ENCODE results near the gene ABHD4. TPM values are rescaled to one million over a fixed set of nuclear protein-coding genes. Genes with fewer than 3 reads are reported as not detected.

Gene ABHD4
- total RNA-seq, 5 donors from 2014 or later (not counting 1 experiment from before 2014, with no cell fraction given), result 10.1 to 20.9 (median 17.3) TPM

DNA sequence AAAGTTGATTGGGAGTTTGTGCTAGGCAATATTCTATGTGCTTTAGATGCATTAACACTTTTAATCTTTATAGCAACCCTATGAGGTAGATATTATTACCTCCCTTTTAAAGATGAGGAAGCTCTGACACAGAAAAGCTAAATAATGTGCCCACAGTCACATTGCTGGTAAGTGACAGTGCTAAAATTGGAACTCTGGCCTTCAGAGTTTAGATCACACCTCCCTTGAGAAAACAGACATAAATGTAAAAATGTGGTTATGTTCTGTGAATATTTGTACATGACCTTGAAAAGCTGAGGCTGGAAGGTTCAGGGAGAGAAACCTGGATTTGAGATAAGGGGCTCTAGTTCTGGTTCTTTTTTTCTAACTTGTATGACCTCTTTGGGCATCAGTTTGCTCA is 1.9 kb downstream of the ABHD4 start:
- ChIA-PET CTCF (interaction anchor here (0.5 to 2.0 kb wide), 4 partner anchors 10 to 733 kb away, joined by 3 to 11 read pairs (median 6); partner anchors contain the start of gene OXA1L (in 1 of the 2)), POLR2A (interaction anchor here (0.5 to 4.9 kb wide), 3 partner anchors 11 to 29 kb away, joined by 3 to 39 read pairs (median 4); partner anchors contain the start of gene DAD1 (in 1 of the 2))
- H3K4me3 Mint-ChIP-seq, result peak overlapping the region in 2 of 3 donors; percentile 96 to 99
- DNase-seq (no peak), ATAC-seq (replicated peaks in 1 of 4) (no peak)
- peaks cover 0 to 1% of the 10 kb centered on the region in 2 donors for H3K27me3 Mint-ChIP-seq
- H3K36me3 Mint-ChIP-seq, result peaks cover 37% of the 10 kb centered on the region
- H3K36me3 ChIP-seq (ENCODE audit: control insufficient read depth in 2 of 2, extremely low read depth in 1 of 2, insufficient read depth in 1 of 2, low read length in 1 of 2), result peaks cover 8 to 31% of the 10 kb centered on the region in 2 donors
- no peak overlapping the region for H3K27ac Mint-ChIP-seq
- H3K4me3 ChIP-seq (ENCODE audit: control insufficient read depth in 1 of 2, extremely low read depth in 1 of 2, low read length in 1 of 2), result no peak overlapping the region
- H3K9me3 Mint-ChIP-seq, result no peaks in the 10 kb centered on the region
- H3K27me3 ChIP-seq (replicated peaks in 1 of 2; ENCODE audit: control insufficient read depth in 2 of 2, extremely low read depth in 1 of 2, insufficient read depth in 2 of 2, low read length in 1 of 2), result peaks cover 0 to 5% of the 10 kb centered on the region in 2 experiments
- H3K4me1 Mint-ChIP-seq, result peaks cover 32 to 38% (median 37%) of the 10 kb centered on the region in 3 donors
- H3K9me3 ChIP-seq, result no peaks in the 10 kb centered on the region
- H3K27ac ChIP-seq (ENCODE audit: low read length), result no peak overlapping the region
- peaks cover 3 to 17% of the 10 kb centered on the region in 2 experiments for H3K4me1 ChIP-seq (ENCODE audit: control insufficient read depth in 1 of 2, extremely low read depth in 1 of 2, insufficient read depth in 2 of 2, low read length in 2 of 2)

GRCh38 chr14:22601456-22601855 is 3.4 kb downstream of the ABHD4 start:
- H3K4me3 ChIP-seq (ENCODE audit: control insufficient read depth in 1 of 2, extremely low read depth in 1 of 2, low read length in 1 of 2), result no peak overlapping the region
- no peak for DNase-seq
- H3K4me1 ChIP-seq (ENCODE audit: control insufficient read depth in 1 of 2, extremely low read depth in 1 of 2, insufficient read depth in 2 of 2, low read length in 2 of 2), result peaks cover 3 to 17% of the 10 kb centered on the region in 2 experiments
- WGBS (ENCODE audit: insufficient coverage), result 100% methylated on average over 1 of the region's 2 CpGs
- peaks cover 32 to 38% (median 37%) of the 10 kb centered on the region in 3 donors for H3K4me1 Mint-ChIP-seq
- no peak overlapping the region for H3K27ac ChIP-seq (ENCODE audit: low read length)
- peaks cover 8 to 44% of the 10 kb centered on the region in 2 donors for H3K36me3 ChIP-seq (ENCODE audit: control insufficient read depth in 2 of 2, extremely low read depth in 1 of 2, insufficient read depth in 1 of 2, low read length in 1 of 2)
- no peak overlapping the region for H3K4me3 Mint-ChIP-seq
- ATAC-seq (replicated peaks in 1 of 4), result no peak
- peaks cover 51% of the 10 kb centered on the region for H3K36me3 Mint-ChIP-seq
- CTCF ChIA-PET, result interaction anchor here (0.8 to 1.5 kb wide), 4 partner anchors 12 to 45 kb away, joined by 3 to 11 read pairs (median 4); partner anchors contain the start of gene DAD1 (in 2 of the 2)
- H3K27me3 Mint-ChIP-seq, result no peaks in the 10 kb centered on the region
- peaks cover 0 to 5% of the 10 kb centered on the region in 2 experiments for H3K27me3 ChIP-seq (replicated peaks in 1 of 2; ENCODE audit: control insufficient read depth in 2 of 2, extremely low read depth in 1 of 2, insufficient read depth in 2 of 2, low read length in 1 of 2)
- H3K27ac Mint-ChIP-seq, result no peak overlapping the region
- H3K9me3 Mint-ChIP-seq, result no peaks in the 10 kb centered on the region
- no peaks in the 10 kb centered on the region for H3K9me3 ChIP-seq
- POLR2A ChIA-PET, result interaction anchor here in 1 of 2 donors (0.6 to 4.9 kb wide), 2 partner anchors 13 to 287 kb away, joined by 10 to 39 read pairs; partner anchors contain the start of gene DAD1

GRCh38 chr14:22601996-22602395 is 3.9 kb downstream of the ABHD4 start:
- WGBS (ENCODE audit: insufficient coverage), result 80% methylated on average over 5 of the region's 5 CpGs
- Histone ChIP-seq H3K4me1 (ENCODE audit: control insufficient read depth in 1 of 2, extremely low read depth in 1 of 2, insufficient read depth in 2 of 2, low read length in 2 of 2) (peaks cover 3 to 17% of the 10 kb centered on the region in 2 experiments), H3K9me3 (no peaks in the 10 kb centered on the region), H3K36me3 (ENCODE audit: control insufficient read depth in 2 of 2, extremely low read depth in 1 of 2, insufficient read depth in 1 of 2, low read length in 1 of 2) (peaks cover 8 to 48% of the 10 kb centered on the region in 2 donors), H3K4me3 (ENCODE audit: control insufficient read depth in 1 of 2, extremely low read depth in 1 of 2, low read length in 1 of 2) (no peak overlapping the region), H3K27me3 (replicated peaks in 1 of 2; ENCODE audit: control insufficient read depth in 2 of 2, extremely low read depth in 1 of 2, insufficient read depth in 2 of 2, low read length in 1 of 2) (peaks cover 0 to 4% of the 10 kb centered on the region in 2 experiments), H3K27ac (ENCODE audit: low read length) (no peak overlapping the region)
- ATAC-seq (replicated peaks in 1 of 4) (no peak), DNase-seq (no peak)
- Mint-ChIP-seq H3K27ac (no peak overlapping the region), H3K36me3 (peaks cover 54% of the 10 kb centered on the region), H3K4me1 (peaks cover 32 to 38% (median 37%) of the 10 kb centered on the region in 3 donors), H3K4me3 (no peak overlapping the region), H3K27me3 (no peaks in the 10 kb centered on the region), H3K9me3 (no peaks in the 10 kb centered on the region)
- POLR2A ChIA-PET, result interaction anchor here in 1 of 2 donors (1.0 kb wide), 1 partner anchor 9 kb away, joined by 3 read pairs; no protein-coding TSS in a partner anchor
- CTCF ChIA-PET, result interaction anchor here (0.8 to 1.2 kb wide), 3 partner anchors 12 to 45 kb away, joined by 3 to 4 read pairs (median 3); partner anchors contain the start of gene DAD1 (in 2 of the 2)

DNA sequence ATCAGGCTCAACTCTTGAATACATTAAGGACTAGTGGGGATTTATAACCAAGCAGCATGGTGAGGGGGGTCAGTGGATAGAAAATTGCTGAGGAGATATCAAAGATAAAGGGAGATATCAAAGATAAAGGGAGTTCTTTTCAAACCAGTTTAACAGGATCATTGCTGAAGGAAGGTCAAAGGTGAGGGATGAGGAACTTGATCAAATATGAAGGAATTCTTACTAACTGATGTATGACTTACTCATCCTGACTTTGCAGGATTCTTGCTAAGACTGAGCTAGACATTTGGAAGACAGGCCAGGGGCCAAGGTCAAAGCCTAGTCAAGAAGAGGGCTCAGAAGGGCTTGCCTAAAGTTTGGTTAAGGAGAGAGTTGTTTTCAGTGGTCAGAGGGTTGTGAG is 4.8 kb downstream of the ABHD4 start:
- ChIA-PET POLR2A (interaction anchor here (0.6 to 1.0 kb wide), 2 partner anchors 10 to 655 kb away, joined by 3 read pairs; no protein-coding TSS in a partner anchor), CTCF (no interaction called here)
- H3K4me1 Mint-ChIP-seq, result peaks cover 26 to 33% (median 31%) of the 10 kb centered on the region in 3 donors
- no peak overlapping the region for H3K27ac Mint-ChIP-seq
- Histone ChIP-seq H3K9me3 (no peaks in the 10 kb centered on the region), H3K27me3 (replicated peaks in 1 of 2; ENCODE audit: control insufficient read depth in 2 of 2, extremely low read depth in 1 of 2, insufficient read depth in 2 of 2, low read length in 1 of 2) (no peaks in the 10 kb centered on the region), H3K36me3 (ENCODE audit: control insufficient read depth in 2 of 2, extremely low read depth in 1 of 2, insufficient read depth in 1 of 2, low read length in 1 of 2) (peaks cover 8 to 57% of the 10 kb centered on the region in 2 donors), H3K4me3 (ENCODE audit: control insufficient read depth in 1 of 2, extremely low read depth in 1 of 2, low read length in 1 of 2) (no peak overlapping the region), H3K27ac (ENCODE audit: low read length) (no peak overlapping the region), H3K4me1 (ENCODE audit: control insufficient read depth in 1 of 2, extremely low read depth in 1 of 2, insufficient read depth in 2 of 2, low read length in 2 of 2) (peaks cover under 1 to 14% of the 10 kb centered on the region in 2 experiments)
- H3K36me3 Mint-ChIP-seq, result peaks cover 62% of the 10 kb centered on the region
- no peaks in the 10 kb centered on the region for H3K9me3 Mint-ChIP-seq
- no peak overlapping the region for H3K4me3 Mint-ChIP-seq
- no peak for ATAC-seq (replicated peaks in 1 of 4)
- H3K27me3 Mint-ChIP-seq, result no peaks in the 10 kb centered on the region
- DNase-seq, result no peak

- Histone ChIP-seq H3K36me3 (ENCODE audit: control insufficient read depth in 2 of 2, extremely low read depth in 1 of 2, insufficient read depth in 1 of 2, low read length in 1 of 2) (peaks cover 8 to 78% of the 10 kb centered on the region in 2 donors), H3K4me3 (ENCODE audit: control insufficient read depth in 1 of 2, extremely low read depth in 1 of 2, low read length in 1 of 2) (no peak overlapping the region), H3K9me3 (no peaks in the 10 kb centered on the region), H3K27ac (ENCODE audit: low read length) (no peak overlapping the region), H3K4me1 (ENCODE audit: control insufficient read depth in 1 of 2, extremely low read depth in 1 of 2, insufficient read depth in 2 of 2, low read length in 2 of 2) (peaks cover 0 to 2% of the 10 kb centered on the region in 2 experiments), H3K27me3 (replicated peaks in 1 of 2; ENCODE audit: control insufficient read depth in 2 of 2, extremely low read depth in 1 of 2, insufficient read depth in 2 of 2, low read length in 1 of 2) (no peaks in the 10 kb centered on the region)
- H3K27me3 Mint-ChIP-seq, result no peaks in the 10 kb centered on the region
- H3K4me3 Mint-ChIP-seq, result no peak overlapping the region
- POLR2A ChIA-PET, result no interaction called here
- WGBS (ENCODE audit: insufficient coverage), result 93% methylated on average over 2 of the region's 6 CpGs
- no peak overlapping the region for H3K27ac Mint-ChIP-seq
- no peak for DNase-seq
- CTCF ChIA-PET, result no interaction called here
- H3K9me3 Mint-ChIP-seq, result no peaks in the 10 kb centered on the region
- ATAC-seq (replicated peaks in 1 of 4), result no peak
- peaks cover 82% of the 10 kb centered on the region for H3K36me3 Mint-ChIP-seq
- H3K4me1 Mint-ChIP-seq, result peaks cover 3 to 14% (median 6%) of the 10 kb centered on the region in 3 donors
Observed at GRCh38 chr14:22606380-22606779, 8.3 kb downstream of the ABHD4 start.

DNA sequence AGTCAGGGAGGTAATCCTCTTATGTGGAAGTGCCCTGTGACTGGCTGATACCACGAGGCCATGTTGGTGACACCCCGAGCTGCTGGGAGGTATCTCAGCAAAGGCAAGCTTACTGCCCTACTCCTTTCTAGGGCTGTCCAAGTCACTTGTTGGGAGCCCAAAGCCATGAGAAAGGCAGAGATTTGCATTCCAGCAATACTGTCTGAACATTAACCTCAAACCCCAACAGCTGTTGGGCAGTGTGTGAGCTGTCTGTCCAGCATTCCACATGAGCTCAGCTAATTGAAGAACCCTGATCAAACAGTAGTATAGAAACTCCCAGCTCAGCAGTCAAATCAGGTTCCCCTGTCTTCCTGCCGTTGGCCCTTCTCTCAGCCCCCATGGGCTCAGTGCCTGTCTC is 9.2 kb downstream of the ABHD4 start:
- H3K27me3 ChIP-seq (replicated peaks in 1 of 2; ENCODE audit: control insufficient read depth in 2 of 2, extremely low read depth in 1 of 2, insufficient read depth in 2 of 2, low read length in 1 of 2), result no peaks in the 10 kb centered on the region
- ChIA-PET CTCF (no interaction called here), POLR2A (interaction anchor here in 1 of 2 donors (0.6 kb wide), 1 partner anchor 188 kb away, joined by 4 read pairs; no protein-coding TSS in a partner anchor)
- Mint-ChIP-seq H3K9me3 (no peaks in the 10 kb centered on the region), H3K27ac (no peak overlapping the region), H3K27me3 (no peaks in the 10 kb centered on the region), H3K36me3 (peaks cover 82% of the 10 kb centered on the region), H3K4me3 (no peak overlapping the region), H3K4me1 (peaks cover 0 to 12% (median 0%) of the 10 kb centered on the region in 3 donors)
- H3K36me3 ChIP-seq (ENCODE audit: control insufficient read depth in 2 of 2, extremely low read depth in 1 of 2, insufficient read depth in 1 of 2, low read length in 1 of 2), result peaks cover 7 to 72% of the 10 kb centered on the region in 2 donors
- H3K27ac ChIP-seq (ENCODE audit: low read length), result no peak overlapping the region
- H3K4me1 ChIP-seq (ENCODE audit: control insufficient read depth in 1 of 2, extremely low read depth in 1 of 2, insufficient read depth in 2 of 2, low read length in 2 of 2), result no peaks in the 10 kb centered on the region
- no peak overlapping the region for H3K4me3 ChIP-seq (ENCODE audit: control insufficient read depth in 1 of 2, extremely low read depth in 1 of 2, low read length in 1 of 2)
- ATAC-seq (replicated peaks in 1 of 4) (no peak), DNase-seq (no peak)
- WGBS (ENCODE audit: insufficient coverage), result 83% methylated on average over 1 of the region's 3 CpGs
- H3K9me3 ChIP-seq, result no peaks in the 10 kb centered on the region

All from T-cell (primary cell).